Limb (tissue), 2 donors: ENCODE measurements around the gene ATXN1.

Source experiments
- DNase-seq, 2 donors: peaks; one replicate each; pipeline ENCODE4 v3.0.0-alpha.2; 2016; ENCODE audit errors: extremely low spot score in 2 of 2

The ATXN1 gene

GRCh38 chr6:16339265-16339587 is 422.0 kb downstream of the ATXN1 start:
- DNase-seq: no peak

- DNase-seq: peak; percentile 69 to 82
Measured at GRCh38 chr6:16338577-16339264, 422.5 kb downstream of the ATXN1 start.

- DNase-seq: peak; percentile 91 to 95
Measured at GRCh38 chr6:16337295-16337975, 423.8 kb downstream of the ATXN1 start.

- no peak for DNase-seq
Measured at GRCh38 chr6:16336911-16337294, 424.4 kb downstream of the ATXN1 start.

- no peak for DNase-seq
Measured at GRCh38 chr6:16336056-16336818, 425.0 kb downstream of the ATXN1 start.

- DNase-seq: no peak
Measured at GRCh38 chr6:16335176-16335575, 426.1 kb downstream of the ATXN1 start.

- no peak for DNase-seq
Measured at GRCh38 chr6:16334671-16335070, 426.6 kb downstream of the ATXN1 start.

- DNase-seq: peak in 1 of 2 donors; percentile 3
Measured at GRCh38 chr6:16333580-16333979, 427.7 kb downstream of the ATXN1 start.

- DNase-seq: peak in 1 of 2 donors; percentile 85
Measured at GRCh38 chr6:16332175-16332542, 429.1 kb downstream of the ATXN1 start.

- peak in 1 of 2 donors; percentile 72 for DNase-seq
Measured at GRCh38 chr6:16331384-16332174, 429.7 kb downstream of the ATXN1 start.

GRCh38 chr6:16329233-16329632 is 432.0 kb downstream of the ATXN1 start:
- peak in 1 of 2 donors; percentile 19 for DNase-seq

- DNase-seq: no peak
Measured at GRCh38 chr6:16327777-16328325, 433.4 kb downstream of the ATXN1 start.

- peak in 1 of 2 donors; percentile 26 for DNase-seq
Measured at GRCh38 chr6:16326971-16327776, 434.1 kb downstream of the ATXN1 start.

- peak in 1 of 2 donors; percentile 19 for DNase-seq
Measured at GRCh38 chr6:16326531-16326930, 434.7 kb downstream of the ATXN1 start.

- DNase-seq: no peak
Measured at GRCh38 chr6:16324606-16325225, 436.5 kb downstream of the ATXN1 start.

GRCh38 chr6:16324184-16324583 is 437.1 kb downstream of the ATXN1 start:
- DNase-seq: no peak

GRCh38 chr6:16322666-16323312 is 438.5 kb downstream of the ATXN1 start:
- peak; percentile 65 to 84 for DNase-seq

GRCh38 chr6:16321826-16322225 is 439.4 kb downstream of the ATXN1 start:
- DNase-seq: no peak

GRCh38 chr6:16321341-16321710 is 439.9 kb downstream of the ATXN1 start:
- DNase-seq: no peak
